NCI-H226 (cell line): Measurements from ENCODE around the gene MUC20.
"Not testable (repeated sequence)": the region's sequence is repeated elsewhere in the genome, so short reads cannot be mapped to it uniquely, and the experiment has no call there.

Source experiments
- DNase-seq: peaks from one replicate; pipeline ENCODE4 v3.0.0-alpha.2; 2015

The MUC20 gene, protein sequence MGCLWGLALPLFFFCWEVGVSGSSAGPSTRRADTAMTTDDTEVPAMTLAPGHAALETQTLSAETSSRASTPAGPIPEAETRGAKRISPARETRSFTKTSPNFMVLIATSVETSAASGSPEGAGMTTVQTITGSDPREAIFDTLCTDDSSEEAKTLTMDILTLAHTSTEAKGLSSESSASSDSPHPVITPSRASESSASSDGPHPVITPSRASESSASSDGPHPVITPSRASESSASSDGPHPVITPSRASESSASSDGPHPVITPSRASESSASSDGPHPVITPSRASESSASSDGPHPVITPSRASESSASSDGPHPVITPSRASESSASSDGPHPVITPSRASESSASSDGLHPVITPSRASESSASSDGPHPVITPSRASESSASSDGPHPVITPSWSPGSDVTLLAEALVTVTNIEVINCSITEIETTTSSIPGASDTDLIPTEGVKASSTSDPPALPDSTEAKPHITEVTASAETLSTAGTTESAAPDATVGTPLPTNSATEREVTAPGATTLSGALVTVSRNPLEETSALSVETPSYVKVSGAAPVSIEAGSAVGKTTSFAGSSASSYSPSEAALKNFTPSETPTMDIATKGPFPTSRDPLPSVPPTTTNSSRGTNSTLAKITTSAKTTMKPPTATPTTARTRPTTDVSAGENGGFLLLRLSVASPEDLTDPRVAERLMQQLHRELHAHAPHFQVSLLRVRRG

DNA sequence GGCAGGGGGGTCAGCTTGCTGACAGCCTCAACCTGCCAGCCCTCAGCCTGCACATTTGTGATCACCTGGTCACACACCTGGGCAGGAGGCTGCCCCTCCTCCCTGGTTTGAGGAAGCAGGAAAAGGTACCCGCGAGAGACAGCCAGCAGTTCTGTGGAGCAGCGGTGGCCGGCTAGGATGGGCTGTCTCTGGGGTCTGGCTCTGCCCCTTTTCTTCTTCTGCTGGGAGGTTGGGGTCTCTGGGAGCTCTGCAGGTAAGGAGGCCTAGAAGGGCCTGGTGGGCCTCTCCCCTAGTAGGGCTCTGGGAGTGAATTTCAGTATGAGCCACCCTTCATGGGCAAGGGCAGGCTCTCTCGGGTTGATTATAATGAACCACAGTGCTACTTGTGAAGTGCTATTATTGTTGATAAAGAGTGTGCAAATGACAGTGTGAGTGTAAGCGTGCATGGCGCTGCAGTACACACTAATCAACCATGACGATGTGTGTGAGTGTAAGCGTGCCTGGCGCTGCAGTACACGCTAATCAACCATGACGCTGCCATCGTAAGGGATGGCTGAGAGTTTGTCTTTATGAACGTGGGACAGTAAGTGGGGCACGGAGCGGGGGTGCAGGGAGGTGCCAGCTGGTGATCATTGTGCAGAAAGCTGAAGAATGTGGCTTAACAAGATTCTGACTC is at the start of gene MUC20:
Gene MUC20 (plus strand): TSS at position 148 of the 676 bp plus-strand sequence. CDS start 30 bp downstream, at position 178.
- not testable (repeated sequence) for DNase-seq

DNA sequence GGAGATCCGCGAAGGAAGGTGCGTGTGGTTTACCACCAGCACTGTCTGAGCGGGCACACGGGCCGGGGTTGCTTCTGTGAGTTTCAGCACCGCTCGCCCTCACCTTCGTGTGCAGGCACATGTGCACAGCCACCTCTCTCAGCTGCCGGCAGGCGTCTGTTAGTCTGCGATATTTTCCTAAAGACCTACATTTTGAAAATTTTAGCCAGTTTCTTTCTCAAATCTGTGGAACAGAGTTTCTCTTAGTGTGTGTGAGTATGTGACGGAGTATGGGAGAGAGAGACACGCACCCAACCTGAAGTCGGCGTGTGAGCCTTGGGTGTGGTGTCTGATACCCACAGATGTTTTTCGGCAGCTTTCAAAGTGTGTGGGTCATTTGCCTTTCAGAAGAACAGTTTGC is 49.5 kb upstream of the MUC20 start:
- DNase-seq: not testable (repeated sequence)

DNA sequence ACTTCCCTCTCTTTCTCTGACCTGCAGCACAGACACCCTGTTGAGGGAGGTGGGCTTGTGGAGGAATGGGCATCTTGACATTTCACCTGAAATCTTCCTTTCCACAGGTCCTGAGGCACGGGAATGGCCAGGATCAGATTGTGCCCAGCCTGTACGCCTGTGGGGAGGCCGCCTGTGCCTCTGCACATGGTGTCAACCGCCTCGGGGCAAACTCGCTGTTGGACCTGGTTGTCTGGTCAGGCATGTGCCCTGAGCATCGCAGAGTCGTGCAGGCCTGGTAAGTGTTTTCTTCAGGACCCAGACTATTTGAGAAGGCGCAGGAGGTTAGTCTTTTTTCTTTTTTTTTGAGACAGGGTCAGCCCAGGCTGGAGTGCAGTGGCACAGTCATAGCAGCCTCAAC is 47.1 kb upstream of the MUC20 start:
- DNase-seq: not testable (repeated sequence)

DNA sequence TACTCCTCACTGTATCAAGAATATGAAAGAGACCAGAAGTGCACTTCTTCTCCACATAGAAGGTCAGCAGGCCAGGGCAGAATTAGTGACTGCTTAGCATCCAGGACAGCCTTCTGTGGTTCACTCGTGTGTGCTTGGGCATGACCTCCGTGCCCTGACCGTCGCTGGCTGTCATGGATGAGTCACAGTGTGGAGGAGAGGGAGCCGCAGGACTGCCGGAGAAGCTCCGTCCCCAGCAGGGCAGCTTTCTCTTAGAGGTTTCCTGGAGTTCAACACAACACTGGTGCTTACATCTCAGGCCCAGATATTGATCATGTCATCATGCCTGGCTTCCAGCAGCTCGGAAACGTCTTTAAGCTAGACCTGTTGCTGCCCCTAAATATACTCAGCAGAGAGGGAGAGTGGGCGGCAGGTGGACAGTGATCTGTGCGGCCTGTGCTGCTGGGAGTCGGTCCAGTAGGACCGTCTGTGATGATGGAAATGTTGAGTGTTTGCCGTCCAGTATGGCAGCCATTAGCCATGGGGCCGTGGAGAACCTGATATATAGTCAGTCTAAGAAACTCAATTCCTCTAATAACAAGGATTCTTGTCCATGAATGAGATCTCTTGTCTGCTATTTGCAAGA is 42.3 kb upstream of the MUC20 start:
- not testable (repeated sequence) for DNase-seq

GRCh38 chr3:195680690-195681089 is 40.1 kb upstream of the MUC20 start:
- DNase-seq: not testable (repeated sequence)

GRCh38 chr3:195681458-195682103 is 39.2 kb upstream of the MUC20 start:
- DNase-seq: not testable (repeated sequence)

DNA sequence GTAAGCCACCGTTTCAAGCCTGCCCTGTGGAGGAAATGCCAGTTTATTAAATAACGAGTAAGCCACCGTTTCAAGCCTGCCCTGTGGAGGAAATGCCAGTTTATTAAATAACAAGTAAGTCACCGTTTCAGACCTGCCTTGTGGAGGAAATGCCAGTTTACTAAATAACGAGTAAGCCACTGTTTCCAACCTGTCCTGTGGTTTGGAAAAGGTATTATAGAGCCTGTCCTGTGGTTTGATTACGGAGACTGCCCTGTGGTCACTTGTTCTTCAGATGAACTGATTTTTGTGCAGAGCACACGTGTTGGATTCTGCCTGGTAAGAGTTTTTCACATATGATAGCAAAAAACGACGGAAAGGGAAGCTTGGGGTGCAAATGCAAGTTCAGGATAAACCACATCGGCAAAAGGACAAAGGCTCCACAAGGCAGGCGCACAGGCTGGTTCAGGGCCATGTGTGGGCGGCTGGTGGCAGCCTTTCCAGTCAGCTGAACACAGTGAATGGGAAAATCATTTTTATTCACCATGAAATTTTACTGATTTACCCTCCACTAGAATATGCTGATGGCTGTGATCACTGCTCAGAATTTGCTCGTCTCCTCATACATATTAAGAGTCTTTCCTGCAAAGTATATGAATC is 38.6 kb upstream of the MUC20 start:
- DNase-seq: not testable (repeated sequence)

DNA sequence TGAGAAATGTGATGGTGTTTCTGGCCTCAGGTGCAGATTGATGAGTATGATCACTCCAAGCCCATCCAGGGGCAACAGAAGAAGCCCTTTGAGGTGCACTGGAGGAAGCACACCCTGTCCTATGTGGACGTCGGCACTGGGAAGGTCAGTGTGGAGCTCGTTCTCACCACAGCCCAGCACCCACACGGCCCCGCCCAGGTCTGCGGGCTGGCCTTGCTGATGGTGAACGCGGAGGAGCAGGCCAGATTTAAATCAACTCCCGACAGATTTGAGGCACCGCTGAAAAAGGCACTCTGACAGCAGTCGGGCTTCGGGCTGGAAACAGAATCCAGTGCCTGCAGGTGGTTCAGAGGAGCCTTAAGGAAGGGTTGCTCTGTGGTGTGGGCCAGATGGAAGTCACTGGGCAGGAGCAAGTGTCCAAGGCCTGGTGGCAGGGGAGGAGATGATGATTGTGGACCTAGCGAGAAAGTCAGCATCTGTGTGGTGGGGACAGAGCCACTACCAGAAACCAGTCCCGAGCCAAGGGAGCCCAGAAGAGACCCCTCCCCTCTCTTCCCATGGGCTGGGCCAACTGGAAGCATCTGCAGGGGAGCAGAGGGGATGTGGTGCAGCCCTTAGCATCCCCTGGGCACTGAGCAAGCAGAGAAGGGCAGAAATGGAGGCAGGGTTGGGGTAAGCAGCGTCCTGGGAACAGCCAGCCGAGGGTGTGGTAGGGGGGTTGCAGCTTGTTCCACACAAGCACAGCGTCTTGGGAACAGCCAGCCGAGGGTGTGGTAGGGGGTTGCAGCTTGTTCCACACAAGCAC is 36.9 kb upstream of the MUC20 start:
- not testable (repeated sequence) for DNase-seq

GRCh38 chr3:195684527-195685257 is 36.1 kb upstream of the MUC20 start:
- DNase-seq: not testable (repeated sequence)

GRCh38 chr3:195686537-195687208 is 34.1 kb upstream of the MUC20 start:
- DNase-seq: not testable (repeated sequence)

DNA sequence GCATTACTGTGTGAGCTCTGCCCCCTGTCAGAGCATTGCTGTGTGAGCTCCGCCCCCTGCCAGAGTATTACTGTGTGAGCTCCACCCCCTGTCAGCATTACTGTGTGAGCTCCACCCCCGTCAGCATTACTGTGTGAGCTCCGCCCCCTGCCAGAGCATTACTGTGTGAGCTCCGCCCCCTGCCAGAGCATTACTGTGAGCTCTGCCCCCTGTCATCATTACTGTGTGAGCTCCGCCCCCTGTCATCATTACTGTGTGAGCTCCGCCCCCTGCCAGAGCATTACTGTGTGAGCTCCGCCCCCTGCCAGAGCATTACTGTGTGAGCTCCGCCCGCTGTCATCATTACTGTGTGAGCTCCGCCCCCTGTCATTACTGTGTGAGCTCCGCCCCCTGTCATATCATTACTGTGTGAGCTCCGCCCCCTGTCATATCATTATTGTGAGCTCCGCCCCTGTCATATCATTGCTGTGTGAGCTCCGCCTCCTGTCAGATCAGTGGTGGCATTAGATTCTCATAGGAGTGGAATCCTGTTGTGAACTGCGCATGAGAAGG is 33.5 kb upstream of the MUC20 start:
- DNase-seq: peak; percentile 6

DNA sequence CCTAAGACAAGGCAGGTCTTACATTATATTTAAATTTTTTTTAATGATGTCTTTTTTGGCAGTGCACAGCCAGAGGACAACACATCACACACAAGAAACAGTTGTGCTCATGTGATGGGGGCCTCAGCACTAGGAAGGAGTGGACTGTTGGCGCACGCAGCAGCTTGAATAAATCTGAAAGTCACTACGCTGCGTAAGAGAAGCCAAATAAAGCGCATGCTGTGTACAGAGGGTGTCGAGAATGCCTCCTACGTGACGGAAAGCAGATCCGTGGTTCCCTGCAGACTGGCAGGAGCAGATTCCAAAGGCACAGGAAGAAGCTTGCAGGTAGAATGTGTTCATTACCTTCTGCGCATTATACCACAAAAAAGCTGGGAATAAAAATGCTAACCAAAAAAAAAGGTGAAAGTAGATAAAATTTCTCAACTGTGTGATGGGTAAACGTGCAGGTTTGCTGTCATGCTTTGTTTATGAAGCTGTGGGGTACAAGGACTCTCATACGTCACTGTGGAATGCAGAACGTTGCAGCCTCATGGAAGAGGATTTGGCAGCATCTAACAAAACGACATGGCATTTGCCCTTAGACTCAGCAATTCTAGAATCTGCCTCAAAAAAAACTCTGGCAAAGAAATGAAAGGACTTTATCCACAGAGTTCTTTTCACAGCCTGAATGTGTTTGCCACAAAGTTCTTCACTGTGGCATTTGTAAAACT is 32.2 kb upstream of the MUC20 start:
- not testable (repeated sequence) for DNase-seq

- not testable (repeated sequence) for DNase-seq
Observed at GRCh38 chr3:195689184-195690070, 31.4 kb upstream of the MUC20 start.

GRCh38 chr3:195690951-195691350 is 29.8 kb upstream of the MUC20 start:
- DNase-seq: no peak

DNA sequence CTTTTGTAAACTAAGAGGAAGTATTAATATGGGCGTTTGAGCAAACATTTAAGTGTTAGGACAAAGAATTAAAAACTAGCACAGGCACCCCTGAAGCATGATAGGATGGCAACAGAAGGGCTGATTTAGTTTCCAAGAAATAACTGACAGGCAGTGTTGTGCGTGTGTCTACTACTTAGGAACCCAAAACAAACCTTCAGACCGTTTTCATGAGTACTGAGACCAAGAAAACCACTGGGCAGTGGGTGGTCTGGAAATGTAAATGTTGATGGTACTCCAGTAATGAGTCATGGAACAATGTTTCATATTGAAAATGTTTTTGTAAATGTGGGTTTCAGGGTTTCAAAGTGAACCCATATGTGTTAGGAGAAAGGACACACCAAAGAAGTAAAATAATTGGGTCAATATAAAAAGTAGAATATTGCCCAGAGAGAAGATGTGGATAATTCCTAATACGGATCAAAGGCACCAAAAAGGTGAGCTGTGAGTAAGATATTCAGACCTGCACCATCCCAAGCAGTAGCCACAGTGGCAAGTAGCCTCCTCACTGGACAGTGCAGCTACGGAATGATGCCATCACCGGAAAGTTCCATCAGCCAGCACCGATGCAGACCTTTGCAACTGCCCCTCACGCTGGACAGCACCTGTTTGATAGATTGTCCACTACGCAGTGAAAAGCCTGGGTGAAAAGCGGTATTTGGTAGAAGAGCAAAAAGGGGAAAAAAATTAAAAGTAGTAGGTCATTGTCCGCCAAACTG is 29.0 kb upstream of the MUC20 start:
- not testable (repeated sequence) for DNase-seq

- no peak for DNase-seq
Observed at GRCh38 chr3:195692354-195692685, 28.5 kb upstream of the MUC20 start.
